HEK293 (cell line): ENCODE data around the gene ACSF2.

Experiments used
- CTCF ChIA-PET: fragments of 350-600 bp; formaldehyde crosslinking; extraction: SDS; loops from one replicate; lab custom pipeline; 2021; ENCODE audit warnings: antibody characterized with exemption; lab: Yijun Ruan, JAX
- POLR2A ChIA-PET: fragments of 300-600 bp; formaldehyde crosslinking; extraction: SDS; loops from one replicate; lab custom pipeline; 2020; ENCODE audit warnings: antibody characterized with exemption, inconsistent platforms; lab: Yijun Ruan, JAX
- H3K27ac ChIP-seq: fragments of 200-500 bp; sonication (Bioruptor generic); 2 replicates; pipeline ENCODE4 v1.5.1; 2014; ENCODE audit warnings: low read depth, low read length, control low read depth, inconsistent platforms; ENCODE audit errors: extremely low read depth
- H3K36me3 ChIP-seq, 2 experiments: fragments of 200-500 bp in 1 of 2; sonication (Bioruptor generic) in 1 of 2; 1 replicate in 1 of 2; 2 replicates in 1 of 2; pipeline ENCODE4 v1.5.1; 2014 to 2017; ENCODE audit warnings: inconsistent platforms in 2 of 2, low read length in 2 of 2; ENCODE audit not compliant: control insufficient read depth in 2 of 2, insufficient read depth in 1 of 2
- H3K4me1 ChIP-seq: fragments of 200-500 bp; sonication (Bioruptor generic); 2 replicates; pipeline ENCODE4 v1.5.1; 2014; ENCODE audit warnings: mild to moderate bottlenecking, low read length, inconsistent platforms; ENCODE audit not compliant: control insufficient read depth, insufficient read depth
- H3K4me3 ChIP-seq: 2 replicates; pipeline ENCODE4 v1.5.1; 2011; ENCODE audit warnings: low read depth, mild to moderate bottlenecking, control low read depth, low read length, moderate library complexity
- H3K9me3 ChIP-seq: fragments of 200-500 bp; sonication (Bioruptor generic); 2 replicates; pipeline ENCODE4 v1.5.1; 2014; ENCODE audit warnings: low read depth, low read length, inconsistent platforms; ENCODE audit not compliant: control insufficient read depth, insufficient read depth
- BCL11B ChIP-seq: fragments of 450-650 bp; formaldehyde crosslinking; IDR thresholded peaks from 2 replicates; pipeline ENCODE4 v1.5.1; 2016; ENCODE audit warnings: low read depth, missing biosample characterization, missing genetic modification characterization
- FEZF1 ChIP-seq: fragments of 450-650 bp; formaldehyde crosslinking; IDR thresholded peaks from 2 replicates; pipeline ENCODE4 v1.5.1; 2016; ENCODE audit warnings: missing biosample characterization, missing genetic modification characterization
- GLIS2 ChIP-seq: fragments of 450-650 bp; formaldehyde crosslinking; IDR thresholded peaks from 2 replicates; pipeline ENCODE4 v1.5.1; 2016; ENCODE audit warnings: missing biosample characterization, missing genetic modification characterization
- HOXA7 ChIP-seq: sonication (generic); formaldehyde crosslinking; IDR thresholded peaks from 2 replicates; pipeline ENCODE4 v1.8.1; 2022; ENCODE audit warnings: missing genetic modification reagents, borderline replicate concordance
- KLF8 ChIP-seq: fragments of 450-650 bp; formaldehyde crosslinking; IDR thresholded peaks from 2 replicates; pipeline ENCODE4 v1.5.1; 2016; ENCODE audit warnings: missing biosample characterization, missing genetic modification characterization
- PRDM10 ChIP-seq: fragments of 450-650 bp; formaldehyde crosslinking; IDR thresholded peaks from 2 replicates; pipeline ENCODE4 v1.5.1; 2016; ENCODE audit warnings: missing biosample characterization, missing genetic modification characterization
- SCRT1 ChIP-seq: fragments of 450-650 bp; formaldehyde crosslinking; IDR thresholded peaks from 2 replicates; pipeline ENCODE4 v1.5.1; 2016; ENCODE audit warnings: missing biosample characterization, missing genetic modification characterization, borderline replicate concordance
- TCF7L2 ChIP-seq: IDR thresholded peaks from 2 replicates; pipeline ENCODE4 v1.6.1; 2011; ENCODE audit warnings: low read depth, mild to moderate bottlenecking, inconsistent platforms, low read length, moderate library complexity, borderline replicate concordance
- ZBTB1 ChIP-seq: fragments of 450-650 bp; formaldehyde crosslinking; IDR thresholded peaks from 2 replicates; pipeline ENCODE4 v1.5.1; 2016; ENCODE audit warnings: missing biosample characterization, missing genetic modification characterization
- ZBTB20 ChIP-seq: fragments of 450-650 bp; formaldehyde crosslinking; IDR thresholded peaks from 2 replicates; pipeline ENCODE4 v1.5.1; 2016; ENCODE audit warnings: missing biosample characterization, missing genetic modification characterization
- ZNF155 ChIP-seq: fragments of 450-650 bp; formaldehyde crosslinking; IDR thresholded peaks from 2 replicates; pipeline ENCODE4 v1.5.1; 2016; ENCODE audit warnings: missing biosample characterization, missing genetic modification characterization
- ZNF16 ChIP-seq: fragments of 450-650 bp; formaldehyde crosslinking; IDR thresholded peaks from 2 replicates; pipeline ENCODE4 v1.5.1; 2016; ENCODE audit warnings: low read depth, missing biosample characterization, missing genetic modification characterization
- ZNF221 ChIP-seq: fragments of 450-650 bp; formaldehyde crosslinking; IDR thresholded peaks from 2 replicates; pipeline ENCODE4 v1.5.1; 2017; ENCODE audit warnings: missing biosample characterization, missing genetic modification characterization, borderline replicate concordance
- ZNF341 ChIP-seq: fragments of 450-650 bp; formaldehyde crosslinking; IDR thresholded peaks from 2 replicates; pipeline ENCODE4; 2016; ENCODE audit warnings: low read depth, missing biosample characterization, missing genetic modification characterization
- ZNF366 ChIP-seq: fragments of 450-650 bp; formaldehyde crosslinking; conservative IDR thresholded peaks from 2 replicates; pipeline ENCODE4 v1.5.1; 2016; ENCODE audit warnings: missing biosample characterization, missing genetic modification characterization
- ZNF548 ChIP-seq: fragments of 450-650 bp; formaldehyde crosslinking; IDR thresholded peaks from 2 replicates; pipeline ENCODE4 v1.5.1; 2016; ENCODE audit warnings: missing biosample characterization, missing genetic modification characterization
- ZNF600 ChIP-seq: fragments of 450-650 bp; formaldehyde crosslinking; IDR thresholded peaks from 2 replicates; pipeline ENCODE4 v1.5.1; 2016; ENCODE audit warnings: missing biosample characterization, missing genetic modification characterization
- ZNF624 ChIP-seq: fragments of 450-650 bp; formaldehyde crosslinking; IDR thresholded peaks from 2 replicates; pipeline ENCODE4 v1.5.1; 2017; ENCODE audit warnings: missing biosample characterization, missing genetic modification characterization
- ZNF701 ChIP-seq: fragments of 450-650 bp; formaldehyde crosslinking; IDR thresholded peaks from 2 replicates; pipeline ENCODE4 v1.5.1; 2016; ENCODE audit warnings: missing biosample characterization, missing genetic modification characterization
- ZSCAN23 ChIP-seq: fragments of 450-650 bp; formaldehyde crosslinking; IDR thresholded peaks from 2 replicates; pipeline ENCODE4 v1.5.1; 2016; ENCODE audit warnings: missing biosample characterization, missing genetic modification characterization
- TF ChIP-seq, protein P1 (sequence below): fragments of 450-650 bp; formaldehyde crosslinking; IDR thresholded peaks from 2 replicates; pipeline ENCODE4 v1.5.1; 2016; ENCODE audit warnings: missing biosample characterization, missing genetic modification characterization
- TF ChIP-seq, protein P2 (sequence below): fragments of 450-650 bp; formaldehyde crosslinking; IDR thresholded peaks from 2 replicates; pipeline ENCODE4 v1.5.1; 2017; ENCODE audit warnings: missing biosample characterization, missing genetic modification characterization

The ACSF2 gene

GRCh38 chr17:50479522-50480141, 53.6 kb downstream of the ACSF2 start (continued):
- TF ChIP-seq ZNF548 (tag by site-specific recombination) (no peak), SCRT1 (tag by site-specific recombination) (peak; percentile 74), GLIS2 (tag by site-specific recombination) (peak; percentile 65; the same call in 1 of the 2 replicates), HOXA7 (no peak), FEZF1 (tag by site-specific recombination) (no peak), ZNF155 (tag by site-specific recombination) (no peak), BCL11B (no peak), ZNF701 (tag by site-specific recombination) (no peak), ZNF366 (tag by site-specific recombination) (no peak)
- TF ChIP-seq, protein P1, sequence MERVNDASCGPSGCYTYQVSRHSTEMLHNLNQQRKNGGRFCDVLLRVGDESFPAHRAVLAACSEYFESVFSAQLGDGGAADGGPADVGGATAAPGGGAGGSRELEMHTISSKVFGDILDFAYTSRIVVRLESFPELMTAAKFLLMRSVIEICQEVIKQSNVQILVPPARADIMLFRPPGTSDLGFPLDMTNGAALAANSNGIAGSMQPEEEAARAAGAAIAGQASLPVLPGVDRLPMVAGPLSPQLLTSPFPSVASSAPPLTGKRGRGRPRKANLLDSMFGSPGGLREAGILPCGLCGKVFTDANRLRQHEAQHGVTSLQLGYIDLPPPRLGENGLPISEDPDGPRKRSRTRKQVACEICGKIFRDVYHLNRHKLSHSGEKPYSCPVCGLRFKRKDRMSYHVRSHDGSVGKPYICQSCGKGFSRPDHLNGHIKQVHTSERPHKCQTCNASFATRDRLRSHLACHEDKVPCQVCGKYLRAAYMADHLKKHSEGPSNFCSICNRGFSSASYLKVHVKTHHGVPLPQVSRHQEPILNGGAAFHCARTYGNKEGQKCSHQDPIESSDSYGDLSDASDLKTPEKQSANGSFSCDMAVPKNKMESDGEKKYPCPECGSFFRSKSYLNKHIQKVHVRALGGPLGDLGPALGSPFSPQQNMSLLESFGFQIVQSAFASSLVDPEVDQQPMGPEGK (tag by site-specific recombination), result peak; percentile 40; the same call in 1 of the 2 replicates

- no peak overlapping the region for H3K4me3 ChIP-seq
- no peak for TF ChIP-seq ZSCAN23
- TF ChIP-seq ZNF341 (tag by site-specific recombination), result peak; percentile 59; the same call in 1 of the 2 replicates
- TF ChIP-seq ZBTB20 (tag by site-specific recombination), result no peak
- TF ChIP-seq PRDM10 (tag by site-specific recombination), result peak; percentile 84
- TF ChIP-seq ZNF16 (tag by site-specific recombination), result peak; percentile 46; the same call in 1 of the 2 replicates
- H3K36me3 ChIP-seq, result peaks cover 15 to 37% of the 10 kb centered on the region in 2 experiments; a peak in 2 of 3 replicates
- H3K9me3 ChIP-seq, result no peaks in the 10 kb centered on the region
- POLR2A ChIA-PET, result interaction anchor here (1.0 to 2.1 kb wide), 6 partner anchors 37 to 150 kb away, joined by 3 to 30 read pairs (median 6); partner anchors contain the start of genes ACSF2 and LRRC59
- CTCF ChIA-PET, result interaction anchor here (0.6 to 10.0 kb wide), 28 partner anchors 10 to 280 kb away, joined by 3 to 95 read pairs (median 6); partner anchors contain the start of gene LRRC59
- H3K4me1 ChIP-seq, result peaks cover 6% of the 10 kb centered on the region
- H3K27ac ChIP-seq, result no peak overlapping the region
Observed at GRCh38 chr17:50480142-50480764, 54.2 kb downstream of the ACSF2 start.

GRCh38 chr17:50480854-50481490, 55.0 kb downstream of the ACSF2 start:
- POLR2A ChIA-PET, result no interaction called here
- Histone ChIP-seq H3K4me1 (peaks cover 6% of the 10 kb centered on the region), H3K4me3 (no peak overlapping the region), H3K9me3 (no peaks in the 10 kb centered on the region), H3K27ac (no peak overlapping the region), H3K36me3 (peaks cover 16 to 40% of the 10 kb centered on the region in 2 experiments; a peak in 2 of 3 replicates)
- CTCF ChIA-PET, result interaction anchor here (0.6 to 10.0 kb wide), 6 partner anchors 13 to 215 kb away, joined by 3 to 95 read pairs (median 6); no protein-coding TSS in a partner anchor
- TF ChIP-seq ZNF624 (no peak), ZBTB1 (tag by site-specific recombination) (no peak), KLF8 (tag by site-specific recombination) (no peak), ZNF221 (tag by site-specific recombination) (no peak), ZNF600 (tag by site-specific recombination) (no peak), TCF7L2 (no peak)
- TF ChIP-seq, protein P2, sequence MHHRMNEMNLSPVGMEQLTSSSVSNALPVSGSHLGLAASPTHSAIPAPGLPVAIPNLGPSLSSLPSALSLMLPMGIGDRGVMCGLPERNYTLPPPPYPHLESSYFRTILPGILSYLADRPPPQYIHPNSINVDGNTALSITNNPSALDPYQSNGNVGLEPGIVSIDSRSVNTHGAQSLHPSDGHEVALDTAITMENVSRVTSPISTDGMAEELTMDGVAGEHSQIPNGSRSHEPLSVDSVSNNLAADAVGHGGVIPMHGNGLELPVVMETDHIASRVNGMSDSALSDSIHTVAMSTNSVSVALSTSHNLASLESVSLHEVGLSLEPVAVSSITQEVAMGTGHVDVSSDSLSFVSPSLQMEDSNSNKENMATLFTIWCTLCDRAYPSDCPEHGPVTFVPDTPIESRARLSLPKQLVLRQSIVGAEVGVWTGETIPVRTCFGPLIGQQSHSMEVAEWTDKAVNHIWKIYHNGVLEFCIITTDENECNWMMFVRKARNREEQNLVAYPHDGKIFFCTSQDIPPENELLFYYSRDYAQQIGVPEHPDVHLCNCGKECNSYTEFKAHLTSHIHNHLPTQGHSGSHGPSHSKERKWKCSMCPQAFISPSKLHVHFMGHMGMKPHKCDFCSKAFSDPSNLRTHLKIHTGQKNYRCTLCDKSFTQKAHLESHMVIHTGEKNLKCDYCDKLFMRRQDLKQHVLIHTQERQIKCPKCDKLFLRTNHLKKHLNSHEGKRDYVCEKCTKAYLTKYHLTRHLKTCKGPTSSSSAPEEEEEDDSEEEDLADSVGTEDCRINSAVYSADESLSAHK (tag by site-specific recombination), result no peak
